T-helper 2 cell treated with Interferon-gamma antibody and Interleukin-4, amounts not matched to agents 100 ng/mL and 5 ng/mL, for 36 hours (primary cell): ENCODE results near the gene GRK6. TPM values are rescaled to one million over a fixed set of nuclear protein-coding genes. Genes with fewer than 3 reads are reported as not detected.
"Not testable (repeated sequence)": the region's sequence is repeated elsewhere in the genome, so short reads cannot be mapped to it uniquely, and the experiment has no call there.

Experiments
- intact Hi-C: fragments of 100-400 bp; cut with micrococcal nuclease; formaldehyde crosslinking; loops from one replicate; pipeline ENCODE4 v1.15.1; 2023
- total RNA-seq: library from RNA; stranded (reverse); gene quantifications from 2 replicates; pipeline ENCODE4 v1.2.3, GENCODE V29; 2022

The GRK6 gene
- total RNA-seq, 1 donor from 2014 or later = 232 TPM

- intact Hi-C loops = no loop called here
Measured at GRCh38 chr5:177397875-177398390, 28.5 kb upstream of the GRK6 start.

- intact Hi-C loops = loop anchor here (5.0 kb wide), 1 partner anchor 43 kb away; the partner anchor contains the start of gene RGS14
Measured at GRCh38 chr5:177399997-177400868, 26.2 kb upstream of the GRK6 start, which contains the start of gene PFN3. Gene PFN3, minus strand, starts transcription at chr5:177400661. Its CDS starts 85 bp downstream, at chr5:177400576.

- intact Hi-C loops = loop anchor here (1.0 to 5.0 kb wide), 4 partner anchors 12 to 84 kb away; partner anchors contain the start of genes PRR7 and RGS14
Measured at GRCh38 chr5:177402271-177403043, 24.0 kb upstream of the GRK6 start.

GRCh38 chr5:177403102-177403791, 23.2 kb upstream of the GRK6 start:
- intact Hi-C loops = loop anchor here (1.0 to 5.0 kb wide), 4 partner anchors 13 to 84 kb away; partner anchors contain the start of genes PRR7 and RGS14

GRCh38 chr5:177403792-177404640, 22.5 kb upstream of the GRK6 start:
- intact Hi-C loops = loop anchor here (1.0 to 5.0 kb wide), 7 partner anchors 14 to 93 kb away; partner anchors contain the start of genes PDLIM7, PRR7 and RGS14

- intact Hi-C loops = loop anchor here (1.0 to 5.0 kb wide), 4 partner anchors 21 to 93 kb away; partner anchors contain the start of genes PDLIM7 and RGS14
Measured at GRCh38 chr5:177404641-177405179, 21.8 kb upstream of the GRK6 start.

- intact Hi-C loops = no loop called here
Measured at GRCh38 chr5:177405312-177405711, 21.2 kb upstream of the GRK6 start.

- intact Hi-C loops = no loop called here
Measured at GRCh38 chr5:177405805-177406204, 20.7 kb upstream of the GRK6 start.

- intact Hi-C loops = no loop called here
Measured at GRCh38 chr5:177409043-177409801, 17.3 kb upstream of the GRK6 start, which contains the start of gene F12. Gene F12, minus strand, starts transcription at chr5:177409564. Its CDS starts 37 bp downstream, at chr5:177409527.

- intact Hi-C loops = no loop called here
Measured at GRCh38 chr5:177410575-177410974, 15.9 kb upstream of the GRK6 start.

GRCh38 chr5:177412603-177413233, 13.8 kb upstream of the GRK6 start:
- intact Hi-C loops = no loop called here

GRCh38 chr5:177414481-177414880, 12.0 kb upstream of the GRK6 start:
- intact Hi-C loops = no loop called here

GRCh38 chr5:177417081-177417480, 9.4 kb upstream of the GRK6 start:
- intact Hi-C loops = not testable (repeated sequence)

GRCh38 chr5:177419046-177419445, 7.4 kb upstream of the GRK6 start:
- intact Hi-C loops = no loop called here

GRCh38 chr5:177420472-177420871, 6.0 kb upstream of the GRK6 start:
- intact Hi-C loops = not testable (repeated sequence)

GRCh38 chr5:177421062-177421798, 5.2 kb upstream of the GRK6 start:
- intact Hi-C loops = no loop called here

GRCh38 chr5:177423671-177424070, 2.8 kb upstream of the GRK6 start:
- intact Hi-C loops = no loop called here
